Daoy (cell line): ENCODE measurements around the gene CD6. TPM values are rescaled to one million over a fixed set of nuclear protein-coding genes. Genes with fewer than 3 reads are reported as not detected.

Experiments
- DNase-seq: peaks from one replicate; pipeline ENCODE4 v3.0.0-alpha.2; 2015; ENCODE audit warnings: low read depth
- total RNA-seq: library from RNA; depleted of rRNA; stranded (reverse); fragments of >200 nt; shearing (Covaris generic); gene quantifications from 2 replicates; pipeline ENCODE4 v1.2.3, GENCODE V29; 2014

Gene CD6
- total RNA-seq, 1 experiment from 2014 or later, result 0.46 TPM

DNA sequence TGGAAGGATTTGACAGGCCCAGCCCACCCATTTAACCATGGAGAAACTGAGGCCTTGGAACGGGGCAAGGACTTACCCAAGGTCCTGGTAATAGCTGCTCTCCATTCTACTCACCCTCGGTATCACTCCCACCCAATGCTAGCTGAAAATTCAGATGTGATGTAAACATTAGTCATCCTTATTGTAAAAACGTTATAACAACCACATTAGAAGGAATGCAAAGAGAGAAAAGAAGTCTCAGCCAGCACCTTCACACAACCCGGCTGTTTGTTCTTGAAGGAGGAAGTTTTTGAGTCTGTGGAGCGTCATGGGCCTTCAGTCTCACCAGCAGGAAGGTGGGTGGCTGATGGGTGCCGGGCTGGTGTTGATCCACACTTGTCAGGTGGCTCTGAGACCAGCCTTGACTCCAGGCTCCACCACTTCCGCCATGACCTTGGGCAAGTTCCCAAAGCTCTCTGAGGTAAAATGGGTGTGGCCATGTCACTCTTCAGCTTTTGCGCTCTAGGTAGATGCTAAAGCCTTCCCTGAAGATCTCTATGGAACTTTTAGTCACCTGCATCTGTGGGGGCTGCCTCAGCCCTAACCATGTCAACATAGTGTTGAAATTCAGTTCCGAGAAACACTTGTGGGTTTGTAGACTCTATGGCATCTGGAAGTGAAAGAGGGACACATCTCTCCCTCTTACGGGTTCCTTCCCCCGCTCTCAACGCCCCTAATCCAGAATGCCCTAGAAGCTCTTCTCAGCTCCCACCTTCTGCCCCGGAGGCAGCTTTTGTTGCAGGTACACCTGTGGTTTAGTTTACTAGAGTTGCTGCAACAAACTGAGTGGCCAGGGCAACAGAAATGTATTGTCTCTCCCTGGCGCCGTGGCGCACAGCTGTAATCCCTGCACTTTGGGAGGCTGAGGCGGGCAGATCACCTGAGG lies 14.8 kb downstream of the CD6 start:
- peak; percentile 46 for DNase-seq

GRCh38 chr11:60987577-60988277 lies 16.2 kb downstream of the CD6 start:
- no peak for DNase-seq

GRCh38 chr11:60988658-60989057 lies 17.2 kb downstream of the CD6 start:
- DNase-seq, result no peak

DNA sequence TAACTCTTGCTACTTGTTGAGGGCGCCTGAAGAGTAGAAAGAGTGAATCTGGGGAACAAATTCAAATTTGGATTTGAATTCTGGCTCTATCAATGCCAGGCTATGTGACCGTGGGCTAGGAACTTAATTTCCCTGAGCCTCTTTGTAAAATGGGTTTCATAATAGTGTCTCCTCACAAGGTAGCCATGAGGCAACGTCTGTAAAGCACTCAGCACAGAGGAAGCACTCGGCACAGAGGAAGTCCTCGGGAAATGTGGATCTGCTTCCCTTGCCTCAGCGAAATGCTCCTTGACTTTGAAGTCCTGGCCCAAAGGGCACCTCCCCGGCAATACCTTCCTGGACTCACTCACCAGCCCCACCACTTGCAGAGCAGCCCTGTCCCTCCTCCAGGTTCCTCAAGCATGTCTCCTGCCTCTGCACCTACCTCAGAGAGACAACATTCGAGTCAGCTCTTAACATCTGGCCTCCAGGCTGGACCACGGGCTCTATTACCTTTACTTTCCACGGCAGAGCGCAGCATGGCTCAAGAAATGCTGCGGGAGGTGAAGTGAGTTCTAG lies 17.7 kb downstream of the CD6 start:
- DNase-seq, result no peak

GRCh38 chr11:60991457-60991856 lies 20.0 kb downstream of the CD6 start:
- DNase-seq, result no peak

GRCh38 chr11:60992842-60993409 lies 21.4 kb downstream of the CD6 start:
- DNase-seq, result no peak

- DNase-seq, result no peak
These were observed 22.1 kb downstream of the CD6 start for GRCh38 chr11:60993615-60994014.

DNA sequence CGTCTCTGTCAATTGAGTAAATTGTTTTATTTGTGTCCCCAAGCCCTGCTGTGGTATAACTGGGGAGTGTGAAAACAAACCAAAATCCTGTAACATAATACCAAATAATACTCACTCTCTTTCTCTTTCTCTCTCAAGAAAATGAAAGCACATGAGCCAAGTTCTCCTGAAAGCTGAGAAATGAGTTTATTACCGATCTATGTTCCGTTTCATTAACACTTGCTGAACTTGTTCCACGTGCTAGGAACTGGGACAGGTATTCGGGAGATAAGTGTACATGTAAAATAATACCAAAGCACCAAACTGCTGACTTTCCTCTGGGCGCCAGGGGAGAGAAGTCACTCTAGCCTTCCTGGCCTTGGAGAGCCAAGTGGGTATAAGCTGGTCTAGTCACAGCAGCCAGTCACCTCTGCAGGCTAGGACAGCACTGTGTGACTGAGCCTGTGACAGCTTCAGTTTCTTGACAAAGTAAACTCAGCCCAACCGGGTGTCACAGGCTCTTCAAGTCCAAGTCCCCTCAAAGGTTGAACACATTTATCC lies 23.1 kb downstream of the CD6 start:
- DNase-seq, result no peak

DNA sequence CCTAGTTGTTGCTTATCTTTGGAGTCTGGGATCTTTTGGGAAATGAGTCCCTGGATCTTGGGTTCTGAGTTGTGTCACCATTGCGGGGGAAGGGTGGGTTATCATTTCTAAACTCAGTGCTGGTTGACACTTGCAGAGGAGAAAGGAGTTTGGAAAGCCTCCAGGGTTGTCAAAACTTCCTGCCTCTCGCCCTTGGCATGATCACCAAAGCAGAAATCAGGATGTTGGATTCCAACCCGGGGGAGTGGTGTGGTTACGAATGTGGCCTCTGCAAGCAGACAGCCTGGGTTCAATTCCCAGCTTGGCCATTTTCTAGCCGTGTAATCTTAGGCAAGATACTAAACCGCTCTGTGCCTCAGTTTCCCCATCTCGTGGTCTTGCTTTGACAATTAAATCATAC lies 24.3 kb downstream of the CD6 start:
- DNase-seq, result no peak

DNA sequence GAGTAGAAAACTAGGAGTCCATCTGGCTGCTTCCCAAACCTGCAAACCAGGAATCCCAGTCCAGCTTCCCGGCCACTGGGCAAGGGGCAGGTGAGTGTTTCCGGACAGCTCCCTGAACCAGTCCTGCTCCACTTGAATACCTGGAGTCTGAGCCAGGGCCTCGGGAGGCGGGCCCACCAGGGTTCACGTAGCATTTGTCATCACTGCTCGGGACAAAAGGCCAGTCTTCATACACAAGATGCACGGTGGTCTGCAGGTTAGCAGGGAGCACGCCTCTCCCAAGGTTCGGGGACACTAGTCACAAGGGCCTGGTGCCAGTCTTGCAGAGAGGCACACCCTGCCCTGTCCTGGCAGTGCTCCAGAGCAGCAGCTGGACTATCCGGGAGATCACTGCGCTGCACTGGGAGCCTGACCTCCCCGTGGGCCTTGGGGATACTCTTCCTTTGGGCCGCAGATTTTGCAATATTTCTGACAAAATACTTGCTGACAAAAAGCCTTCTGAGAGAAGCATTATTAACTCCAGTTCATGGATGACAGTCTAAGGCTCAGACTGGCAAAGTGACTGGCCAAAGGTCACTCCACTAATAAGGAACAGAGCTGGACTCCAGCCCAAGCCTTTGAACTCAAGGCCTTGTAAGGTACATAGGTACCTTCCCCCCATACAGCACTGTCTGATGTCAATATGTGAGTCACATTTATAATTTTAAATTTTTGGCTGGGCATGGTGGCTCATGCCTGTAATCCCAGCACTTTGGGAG lies 25.1 kb downstream of the CD6 start:
- DNase-seq, result no peak

GRCh38 chr11:61000426-61000825 lies 28.9 kb downstream of the CD6 start:
- DNase-seq, result no peak

GRCh38 chr11:61001931-61002330 lies 30.5 kb downstream of the CD6 start:
- DNase-seq, result no peak

GRCh38 chr11:61002598-61002997 lies 31.1 kb downstream of the CD6 start:
- no peak for DNase-seq

DNA sequence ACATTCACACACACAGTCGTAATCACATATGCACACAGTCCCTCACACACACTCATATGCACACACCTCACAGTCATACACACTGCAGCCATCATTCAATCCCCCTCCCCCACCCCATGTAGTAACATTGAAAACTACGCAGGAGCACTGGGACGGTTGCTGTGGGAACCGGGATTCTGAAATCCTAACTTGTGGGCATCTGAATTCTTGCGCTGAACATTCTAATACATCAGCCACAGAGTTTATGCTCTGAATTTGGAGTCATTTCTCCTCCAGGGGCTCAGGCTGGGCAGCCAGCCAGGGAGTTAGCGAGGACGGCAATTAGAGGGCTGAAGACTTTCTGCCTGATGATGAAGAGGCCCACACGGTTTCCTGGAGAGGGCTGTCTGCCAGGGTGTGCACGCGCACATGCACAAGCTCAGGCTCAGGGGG lies 32.7 kb downstream of the CD6 start:
- peak; percentile 74 for DNase-seq

DNA sequence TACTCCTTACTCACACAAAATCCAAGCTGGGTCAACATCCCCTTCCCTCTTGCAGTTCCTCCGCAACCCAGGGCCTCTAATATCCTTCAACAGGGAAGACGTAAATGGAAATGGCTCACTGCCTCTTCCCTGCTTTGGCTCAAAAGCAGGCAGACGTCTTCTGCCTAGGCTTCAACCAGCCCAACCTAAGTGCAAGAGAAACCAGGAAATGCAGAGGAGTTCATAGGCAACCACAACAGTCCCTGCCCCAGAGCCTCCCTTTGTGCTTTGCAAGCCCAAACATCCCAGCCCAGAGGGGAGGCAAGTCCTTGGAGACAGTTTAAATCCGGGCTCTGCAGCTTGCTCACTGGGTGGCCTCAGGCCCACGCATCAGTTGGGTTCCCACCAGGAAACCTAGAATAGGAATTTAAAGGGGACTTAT lies 33.3 kb downstream of the CD6 start:
- peak; percentile 39 for DNase-seq

- no peak for DNase-seq
These were observed 36.0 kb downstream of the CD6 start for GRCh38 chr11:61007383-61007955.

GRCh38 chr11:61007956-61008896 lies 36.7 kb downstream of the CD6 start:
- no peak for DNase-seq

DNA sequence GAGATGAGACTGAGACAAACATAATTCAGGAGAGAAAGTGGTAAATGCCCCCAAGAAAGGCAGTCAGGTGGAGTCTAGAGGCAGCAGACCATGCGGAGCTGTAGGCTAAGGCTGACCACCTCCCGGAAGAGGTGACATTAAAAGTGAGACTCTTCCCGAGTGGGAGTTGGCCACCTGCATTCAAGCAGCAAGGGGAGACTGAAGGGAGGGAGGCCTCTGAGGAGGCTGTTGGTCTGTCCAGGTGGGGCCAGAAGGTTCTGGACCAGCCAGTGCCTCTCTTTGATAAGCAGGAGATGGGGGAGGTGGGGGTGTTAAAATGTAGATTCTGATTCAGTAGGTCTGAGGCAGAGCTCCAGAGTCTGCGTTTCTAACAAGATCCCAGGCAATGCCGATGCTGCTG lies 37.5 kb downstream of the CD6 start:
- no peak for DNase-seq

DNA sequence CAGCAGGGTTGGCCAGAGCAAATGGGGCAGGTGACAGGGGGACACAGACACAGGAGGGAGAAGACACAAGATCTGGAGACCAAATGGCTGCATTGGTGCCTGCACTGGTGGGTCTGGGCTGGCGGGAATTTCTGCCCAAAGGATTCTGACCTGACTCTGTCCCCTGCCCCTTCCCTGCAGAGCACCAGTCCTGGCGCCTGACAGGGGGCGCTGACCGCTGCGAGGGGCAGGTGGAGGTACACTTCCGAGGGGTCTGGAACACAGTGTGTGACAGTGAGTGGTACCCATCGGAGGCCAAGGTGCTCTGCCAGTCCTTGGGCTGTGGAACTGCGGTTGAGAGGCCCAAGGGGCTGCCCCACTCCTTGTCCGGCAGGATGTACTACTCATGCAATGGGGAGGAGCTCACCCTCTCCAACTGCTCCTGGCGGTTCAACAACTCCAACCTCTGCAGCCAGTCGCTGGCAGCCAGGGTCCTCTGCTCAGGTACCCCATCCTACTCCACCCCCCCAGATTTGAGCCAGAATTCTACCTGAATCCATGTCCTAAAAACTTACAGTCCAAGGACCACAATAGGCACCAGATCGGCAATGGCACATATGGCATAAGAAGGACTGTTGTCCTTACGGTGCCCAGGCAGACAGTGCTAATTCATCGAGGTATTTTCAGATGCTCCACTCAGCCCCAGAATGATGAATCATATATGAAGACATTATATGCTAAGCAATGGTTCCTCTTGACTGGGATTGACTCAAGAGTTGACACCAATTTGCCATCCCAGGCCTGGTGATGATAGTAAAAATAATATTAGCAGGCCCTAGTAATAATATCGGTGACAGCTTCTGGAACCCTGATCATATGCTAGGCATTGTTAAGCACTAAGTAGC lies 38.2 kb downstream of the CD6 start:
- DNase-seq, result no peak
